Measurements from ENCODE around the gene COG4.

GRCh38 chr16:70526403-70526802 is 3.0 kb upstream of the COG4 start:
- TF ChIP-seq SETDB1 (IDR thresholded peaks at IDR 0.05; ENCODE audit: insufficient read length, low read length) = no peak
- no peak for TF ChIP-seq ZBTB8A (tag by site-specific recombination; IDR thresholded peaks at IDR 0.05)
- no peak for TF ChIP-seq CTCF (tag by site-specific recombination; IDR thresholded peaks at IDR 0.05)
- TF ChIP-seq ZFP37 (tag by site-specific recombination; IDR thresholded peaks at IDR 0.05) = no peak
- no peak for TF ChIP-seq ZNF148 (tag by site-specific recombination; IDR thresholded peaks at IDR 0.05; ENCODE audit: borderline replicate concordance)
